GM10248 (cell line): Measurements from ENCODE around the gene SEC16A.

Experiments used
- CTCF ChIA-PET: fragments of 300-600 bp; sonication (Branson Sonifier 250); formaldehyde crosslinking; extraction: SDS; loops from one replicate; lab custom pipeline; 2021; ENCODE audit warnings: antibody characterized with exemption; lab: Yijun Ruan, JAX
- POLR2A ChIA-PET: fragments of 350-650 bp; sonication (Branson Sonifier 250); formaldehyde crosslinking; extraction: SDS; loops from one replicate; lab custom pipeline; 2020; ENCODE audit warnings: antibody characterized with exemption; lab: Yijun Ruan, JAX
- DNase-seq: peaks from one replicate; pipeline ENCODE4 v3.0.0; 2012; ENCODE audit errors: extremely low spot score
- TF ChIP-seq, protein P1 (sequence below): IDR thresholded peaks from 2 replicates; pipeline ENCODE4 v1.5.1; 2012; ENCODE audit warnings: mild to moderate bottlenecking, low read depth; ENCODE audit errors: extremely low read depth, missing control alignments, control extremely low read depth

SEC16A gene

DNA sequence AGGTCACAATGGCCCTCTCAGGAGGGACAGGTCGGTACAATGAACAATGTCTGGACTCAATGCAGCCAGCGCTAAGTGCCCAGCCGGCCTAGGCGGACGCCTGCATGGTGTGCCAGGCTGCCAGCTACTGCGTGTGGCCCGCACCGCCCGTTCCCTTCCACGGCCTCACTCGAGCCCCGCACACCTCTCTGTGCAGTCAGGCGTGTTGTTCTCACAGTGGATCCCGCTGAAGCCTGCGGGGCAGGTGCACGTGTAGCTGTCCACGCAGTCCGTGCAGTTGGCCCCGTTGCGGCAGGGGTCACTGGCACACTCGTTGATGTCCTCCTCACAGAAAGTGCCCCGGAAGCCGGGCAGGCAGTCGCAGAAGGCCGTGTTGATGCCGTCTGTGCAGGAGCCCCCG lies 26.7 kb upstream of the SEC16A start:
- TF ChIP-seq, protein P1, sequence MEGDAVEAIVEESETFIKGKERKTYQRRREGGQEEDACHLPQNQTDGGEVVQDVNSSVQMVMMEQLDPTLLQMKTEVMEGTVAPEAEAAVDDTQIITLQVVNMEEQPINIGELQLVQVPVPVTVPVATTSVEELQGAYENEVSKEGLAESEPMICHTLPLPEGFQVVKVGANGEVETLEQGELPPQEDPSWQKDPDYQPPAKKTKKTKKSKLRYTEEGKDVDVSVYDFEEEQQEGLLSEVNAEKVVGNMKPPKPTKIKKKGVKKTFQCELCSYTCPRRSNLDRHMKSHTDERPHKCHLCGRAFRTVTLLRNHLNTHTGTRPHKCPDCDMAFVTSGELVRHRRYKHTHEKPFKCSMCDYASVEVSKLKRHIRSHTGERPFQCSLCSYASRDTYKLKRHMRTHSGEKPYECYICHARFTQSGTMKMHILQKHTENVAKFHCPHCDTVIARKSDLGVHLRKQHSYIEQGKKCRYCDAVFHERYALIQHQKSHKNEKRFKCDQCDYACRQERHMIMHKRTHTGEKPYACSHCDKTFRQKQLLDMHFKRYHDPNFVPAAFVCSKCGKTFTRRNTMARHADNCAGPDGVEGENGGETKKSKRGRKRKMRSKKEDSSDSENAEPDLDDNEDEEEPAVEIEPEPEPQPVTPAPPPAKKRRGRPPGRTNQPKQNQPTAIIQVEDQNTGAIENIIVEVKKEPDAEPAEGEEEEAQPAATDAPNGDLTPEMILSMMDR, result no peak
- no peak for DNase-seq
- CTCF ChIA-PET, result interaction anchor here (0.9 to 3.2 kb wide), 2 partner anchors 24 to 134 kb away, joined by 3 to 13 read pairs; no protein-coding TSS in a partner anchor
- POLR2A ChIA-PET, result no interaction called here

DNA sequence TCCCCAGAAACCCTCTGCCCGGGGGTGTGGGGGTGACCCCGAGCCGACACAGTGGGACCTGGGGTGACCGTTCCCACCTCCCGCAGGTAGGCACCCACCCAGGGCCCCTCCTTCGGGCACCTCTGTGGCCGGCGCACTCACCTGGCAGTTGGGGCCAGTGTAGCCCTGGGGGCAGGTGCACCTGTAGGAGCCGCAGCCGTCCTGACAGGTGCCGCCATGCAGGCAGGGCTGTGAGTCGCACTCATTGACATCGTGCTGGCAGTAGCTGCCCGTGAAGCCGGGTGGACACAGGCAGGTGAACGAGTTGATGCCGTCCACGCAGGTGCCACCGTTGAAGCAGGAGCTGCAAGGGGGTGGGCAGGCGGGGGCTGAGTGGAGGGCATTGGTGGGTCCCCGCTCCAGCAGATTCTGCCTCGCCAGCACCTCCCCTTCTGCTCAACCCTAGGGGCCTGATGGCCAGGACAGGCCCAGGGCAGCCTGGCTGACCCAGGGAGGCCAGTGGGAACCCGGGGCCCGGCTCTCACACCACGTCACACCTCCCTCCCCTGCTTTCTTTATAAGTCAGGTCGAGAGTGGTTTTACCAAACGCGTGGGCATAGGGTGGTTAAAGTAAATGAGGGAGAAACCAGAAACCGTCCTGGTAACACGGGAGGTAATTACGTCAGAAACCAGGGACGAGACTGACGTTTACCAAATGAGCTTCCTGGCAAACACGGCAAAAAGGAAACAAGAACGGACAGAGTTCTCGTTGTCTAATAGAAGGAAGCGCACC lies 26.1 kb upstream of the SEC16A start:
- TF ChIP-seq, protein P1, result no peak
- ChIA-PET CTCF (interaction anchor here (0.9 to 3.2 kb wide), 2 partner anchors 23 to 135 kb away, joined by 3 to 13 read pairs; no protein-coding TSS in a partner anchor), POLR2A (no interaction called here)
- no peak for DNase-seq

DNA sequence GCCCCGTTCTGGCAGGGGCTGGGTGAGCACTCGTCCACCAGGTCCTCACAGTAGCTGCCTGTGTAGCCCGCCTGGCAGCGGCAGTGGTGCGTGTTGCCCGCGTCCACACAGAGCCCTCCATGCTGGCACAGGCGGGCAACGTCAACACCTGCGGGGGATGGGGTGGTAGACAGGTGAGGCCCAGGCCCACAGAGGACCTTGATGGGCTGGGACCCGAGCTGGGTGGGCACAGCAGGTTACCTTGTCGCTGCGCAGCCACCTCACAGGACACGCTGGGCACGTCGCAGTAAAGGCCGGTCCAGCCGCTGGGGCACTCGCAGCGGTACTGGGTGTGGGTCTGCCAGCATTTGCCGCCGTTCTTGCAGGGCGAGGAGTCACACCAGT lies 25.1 kb upstream of the SEC16A start:
- POLR2A ChIA-PET, result no interaction called here
- TF ChIP-seq, protein P1, result no peak
- CTCF ChIA-PET, result interaction anchor here (3.2 kb wide), 1 partner anchor 23 kb away, joined by 13 read pairs; no protein-coding TSS in a partner anchor
- no peak for DNase-seq

DNA sequence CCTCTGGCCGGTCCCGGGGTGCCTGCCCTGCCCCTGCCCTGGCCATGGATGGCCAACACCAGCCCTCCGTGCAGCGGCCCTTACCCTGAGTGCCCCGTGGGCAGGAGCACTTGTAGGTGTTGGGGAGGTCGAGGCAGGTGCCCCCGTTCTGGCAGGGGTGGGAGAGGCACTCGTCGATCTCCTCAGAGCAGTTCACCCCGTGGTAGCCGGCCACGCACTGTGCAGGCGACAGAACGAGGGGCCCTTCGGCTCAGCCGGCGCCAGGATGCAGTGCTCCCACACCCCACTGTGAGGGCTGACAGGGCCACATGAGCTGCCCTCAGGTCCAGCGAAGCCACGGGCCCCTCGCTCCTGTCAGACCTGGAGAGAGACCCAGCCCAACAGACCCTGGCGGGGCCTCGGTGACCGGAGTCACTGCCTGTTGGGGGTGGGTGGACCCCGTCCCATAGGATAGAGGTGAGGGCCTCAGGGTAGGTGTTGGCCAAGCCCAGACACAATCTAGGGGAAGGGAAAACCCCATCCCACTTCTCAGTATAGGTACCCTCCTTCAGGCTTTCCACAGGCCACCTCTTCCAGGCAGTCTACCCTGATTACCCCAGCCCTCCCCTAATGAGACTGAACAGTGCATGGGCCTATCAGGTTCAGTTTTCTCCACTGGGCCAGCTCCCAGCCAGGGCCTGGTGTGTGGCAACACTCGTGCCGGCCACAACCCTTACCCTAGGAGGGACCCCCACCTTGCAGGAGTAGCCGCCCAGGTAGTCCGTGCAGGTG lies 24.6 kb upstream of the SEC16A start:
- TF ChIP-seq, protein P1, result no peak
- ChIA-PET CTCF (interaction anchor here (3.2 kb wide), 1 partner anchor 22 kb away, joined by 13 read pairs; no protein-coding TSS in a partner anchor), POLR2A (no interaction called here)
- DNase-seq, result no peak

DNA sequence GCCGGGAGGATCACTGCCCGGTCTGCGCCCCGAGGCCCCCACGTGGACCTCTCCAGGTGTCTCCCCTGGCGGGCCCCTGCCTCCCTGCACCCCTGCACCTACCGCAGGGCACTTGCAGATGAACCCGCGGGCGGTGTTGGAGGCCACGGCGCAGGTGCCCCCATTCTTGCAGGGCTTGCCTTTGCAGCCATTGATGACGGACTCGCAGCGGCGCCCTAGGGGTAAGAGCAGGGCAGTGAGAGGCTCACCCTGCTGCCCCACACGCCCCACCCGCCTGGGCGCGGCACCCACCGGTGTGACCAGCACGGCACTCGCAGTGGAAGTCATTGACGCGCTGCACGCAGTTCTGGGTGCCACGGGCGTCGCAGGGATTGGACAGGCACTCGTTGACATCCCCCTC lies 23.6 kb upstream of the SEC16A start:
- ChIA-PET POLR2A (no interaction called here), CTCF (no interaction called here)
- no peak for DNase-seq
- TF ChIP-seq, protein P1, result no peak
